Measurements from ENCODE around the gene NECAB2. TPM values are rescaled to one million over a fixed set of nuclear protein-coding genes. Genes with fewer than 3 reads are reported as not detected.

NECAB2 gene
- total RNA-seq, 1 donor from 2014 or later: 1.2 TPM

GRCh38 chr16:83961591-83961990 is 6.5 kb upstream of the NECAB2 start:
- H3K9me3 Mint-ChIP-seq (ENCODE audit: unreplicated experiment): no peaks in the 10 kb centered on the region
- H3K4me3 Mint-ChIP-seq (ENCODE audit: unreplicated experiment): no peak overlapping the region
- H3K36me3 Mint-ChIP-seq (ENCODE audit: low read depth, unreplicated experiment): no peaks in the 10 kb centered on the region
- no peak for TF ChIP-seq CTCF (IDR thresholded peaks at IDR 0.05; ENCODE audit: unreplicated experiment)
- DNase-seq (ENCODE audit: low spot score): no peak
- H3K27ac Mint-ChIP-seq (ENCODE audit: unreplicated experiment): no peak overlapping the region
- H3K4me1 Mint-ChIP-seq (ENCODE audit: unreplicated experiment): no peaks in the 10 kb centered on the region
- peaks cover 8% of the 10 kb centered on the region for H3K27me3 Mint-ChIP-seq (ENCODE audit: unreplicated experiment)

- no peak overlapping the region for H3K4me3 Mint-ChIP-seq (ENCODE audit: unreplicated experiment)
- H3K9me3 Mint-ChIP-seq (ENCODE audit: unreplicated experiment): no peaks in the 10 kb centered on the region
- H3K27me3 Mint-ChIP-seq (ENCODE audit: unreplicated experiment): peaks cover 9% of the 10 kb centered on the region
- H3K36me3 Mint-ChIP-seq (ENCODE audit: low read depth, unreplicated experiment): no peaks in the 10 kb centered on the region
- peaks cover 3% of the 10 kb centered on the region for H3K4me1 Mint-ChIP-seq (ENCODE audit: unreplicated experiment)
- TF ChIP-seq CTCF (IDR thresholded peaks at IDR 0.05; ENCODE audit: unreplicated experiment): no peak
- DNase-seq (ENCODE audit: low spot score): no peak
- no peak overlapping the region for H3K27ac Mint-ChIP-seq (ENCODE audit: unreplicated experiment)
Observed at GRCh38 chr16:83963277-83964119, 4.5 kb upstream of the NECAB2 start.

- H3K9me3 Mint-ChIP-seq (ENCODE audit: unreplicated experiment): no peaks in the 10 kb centered on the region
- H3K4me1 Mint-ChIP-seq (ENCODE audit: unreplicated experiment): peaks cover 3% of the 10 kb centered on the region
- H3K27ac Mint-ChIP-seq (ENCODE audit: unreplicated experiment): peak overlapping the region; percentile 36
- H3K4me3 Mint-ChIP-seq (ENCODE audit: unreplicated experiment): no peak overlapping the region
- H3K27me3 Mint-ChIP-seq (ENCODE audit: unreplicated experiment): peaks cover 12% of the 10 kb centered on the region
- DNase-seq (ENCODE audit: low spot score): no peak
- no peaks in the 10 kb centered on the region for H3K36me3 Mint-ChIP-seq (ENCODE audit: low read depth, unreplicated experiment)
- TF ChIP-seq CTCF (IDR thresholded peaks at IDR 0.05; ENCODE audit: unreplicated experiment): no peak
Observed at GRCh38 chr16:83964684-83965443, 3.2 kb upstream of the NECAB2 start.

GRCh38 chr16:83965444-83966152 is 2.4 kb upstream of the NECAB2 start:
- Mint-ChIP-seq H3K4me1 (ENCODE audit: unreplicated experiment) (peaks cover 3% of the 10 kb centered on the region), H3K36me3 (ENCODE audit: low read depth, unreplicated experiment) (no peaks in the 10 kb centered on the region), H3K27ac (ENCODE audit: unreplicated experiment) (no peak overlapping the region), H3K9me3 (ENCODE audit: unreplicated experiment) (no peaks in the 10 kb centered on the region), H3K27me3 (ENCODE audit: unreplicated experiment) (peaks cover 16% of the 10 kb centered on the region), H3K4me3 (ENCODE audit: unreplicated experiment) (no peak overlapping the region)
- DNase-seq (ENCODE audit: low spot score): no peak
- no peak for TF ChIP-seq CTCF (IDR thresholded peaks at IDR 0.05; ENCODE audit: unreplicated experiment)
